KOPT-K1 (cell line): Measurements from ENCODE around the gene TCAP.

ENCODE experiments used
- H3K27ac ChIP-seq: fragments of 200-600 bp; sonication (generic); 2 replicates; pipeline ENCODE4 v1.5.1; 2016; ENCODE audit warnings: antibody characterized with exemption, mild to moderate bottlenecking, low read depth, low read length; ENCODE audit not compliant: poor library complexity, severe bottlenecking
- H3K36me3 ChIP-seq: fragments of 200-600 bp; sonication (generic); 2 replicates; pipeline ENCODE4 v1.5.1; 2017; ENCODE audit warnings: antibody characterized with exemption, mild to moderate bottlenecking, low read length, moderate library complexity; ENCODE audit not compliant: insufficient read depth
- H3K9me3 ChIP-seq: fragments of 200-600 bp; sonication (generic); 2 replicates; pipeline ENCODE4 v1.5.1; 2017; ENCODE audit warnings: antibody characterized with exemption, low read length, mild to moderate bottlenecking; ENCODE audit not compliant: insufficient read depth, poor library complexity, severe bottlenecking

TCAP gene

GRCh38 chr17:39675390-39676082, 10.4 kb downstream of the TCAP start:
- Histone ChIP-seq H3K27ac (peak overlapping the region; percentile 75), H3K9me3 (no peaks in the 10 kb centered on the region), H3K36me3 (no peaks in the 10 kb centered on the region)

GRCh38 chr17:39676198-39676819, 11.2 kb downstream of the TCAP start:
- Histone ChIP-seq H3K36me3 (no peaks in the 10 kb centered on the region), H3K9me3 (no peaks in the 10 kb centered on the region), H3K27ac (peak overlapping the region; percentile 75)

GRCh38 chr17:39677072-39677471, 11.9 kb downstream of the TCAP start:
- Histone ChIP-seq H3K9me3 (no peaks in the 10 kb centered on the region), H3K27ac (peak overlapping the region; percentile 75)

GRCh38 chr17:39677542-39678339, 12.6 kb downstream of the TCAP start:
- Histone ChIP-seq H3K9me3 (no peaks in the 10 kb centered on the region), H3K27ac (peak overlapping the region; percentile 75), H3K36me3 (no peaks in the 10 kb centered on the region)

More at GRCh38 chr17:39677072-39677471, 11.9 kb downstream of the TCAP start:
- H3K36me3 ChIP-seq = no peaks in the 10 kb centered on the region

GRCh38 chr17:39678340-39679116, 13.4 kb downstream of the TCAP start:
- H3K27ac ChIP-seq = peak overlapping the region; percentile 93
- H3K9me3 ChIP-seq = no peaks in the 10 kb centered on the region
- H3K36me3 ChIP-seq = no peaks in the 10 kb centered on the region

- Histone ChIP-seq H3K9me3 (no peaks in the 10 kb centered on the region), H3K27ac (peak overlapping the region; percentile 93), H3K36me3 (no peaks in the 10 kb centered on the region)
These were observed 14.5 kb downstream of the TCAP start for GRCh38 chr17:39679521-39680192.

GRCh38 chr17:39683295-39683939, 18.3 kb downstream of the TCAP start:
- Histone ChIP-seq H3K9me3 (no peaks in the 10 kb centered on the region), H3K27ac (no peak overlapping the region), H3K36me3 (no peaks in the 10 kb centered on the region)

- Histone ChIP-seq H3K27ac (no peak overlapping the region), H3K9me3 (no peaks in the 10 kb centered on the region), H3K36me3 (no peaks in the 10 kb centered on the region)
These were observed 19.4 kb downstream of the TCAP start for GRCh38 chr17:39684369-39685192.

GRCh38 chr17:39687101-39687545, 22.0 kb downstream of the TCAP start:
- Histone ChIP-seq H3K36me3 (no peaks in the 10 kb centered on the region), H3K9me3 (no peaks in the 10 kb centered on the region), H3K27ac (peak overlapping the region; percentile 89)

GRCh38 chr17:39687546-39688474, 22.7 kb downstream of the TCAP start, which contains the start of gene PGAP3:
PGAP3 (minus strand) TSS chr17:39688057; CDS start chr17:39688014, 43 bp downstream.
- no peaks in the 10 kb centered on the region for H3K36me3 ChIP-seq
- no peaks in the 10 kb centered on the region for H3K9me3 ChIP-seq
- H3K27ac ChIP-seq = peak within 1 kb of the TSS; percentile 89

- no peaks in the 10 kb centered on the region for H3K9me3 ChIP-seq
- H3K27ac ChIP-seq = peak overlapping the region; percentile 89
- no peaks in the 10 kb centered on the region for H3K36me3 ChIP-seq
These were observed 23.3 kb downstream of the TCAP start for GRCh38 chr17:39688475-39688835.

GRCh38 chr17:39688945-39689344, 23.8 kb downstream of the TCAP start:
- Histone ChIP-seq H3K36me3 (no peaks in the 10 kb centered on the region), H3K27ac (peak overlapping the region; percentile 89), H3K9me3 (no peaks in the 10 kb centered on the region)
